ENCODE results near the gene CTDP1.
"Not testable (repeated sequence)": the region's sequence is repeated elsewhere in the genome, so short reads cannot be mapped to it uniquely, and the experiment has no call there.

CTDP1 gene

GRCh38 chr18:79747156-79747845 is 67.7 kb downstream of the CTDP1 start:
- DNase-seq = no peak

GRCh38 chr18:79748321-79749180 is 68.9 kb downstream of the CTDP1 start:
- DNase-seq = no peak

- DNase-seq = no peak
Observed at GRCh38 chr18:79749251-79750191, 69.9 kb downstream of the CTDP1 start.

- no peak for DNase-seq
Observed at GRCh38 chr18:79750980-79751571, 71.5 kb downstream of the CTDP1 start.

- not testable (repeated sequence) for DNase-seq
Observed at GRCh38 chr18:79751918-79752578, 72.4 kb downstream of the CTDP1 start.

GRCh38 chr18:79752946-79753345 is 73.3 kb downstream of the CTDP1 start:
- not testable (repeated sequence) for DNase-seq

GRCh38 chr18:79753391-79753851 is 73.8 kb downstream of the CTDP1 start:
- no peak for DNase-seq

GRCh38 chr18:79754022-79754761 is 74.6 kb downstream of the CTDP1 start:
- no peak for DNase-seq

GRCh38 chr18:79754831-79755351 is 75.3 kb downstream of the CTDP1 start:
- no peak for DNase-seq

GRCh38 chr18:79755496-79756142 is 76.0 kb downstream of the CTDP1 start:
- no peak for DNase-seq

- no peak for DNase-seq
Observed at GRCh38 chr18:79756143-79756500, 76.5 kb downstream of the CTDP1 start.

GRCh38 chr18:79756826-79757225 is 77.2 kb downstream of the CTDP1 start:
- DNase-seq = no peak

- no peak for DNase-seq
Observed at GRCh38 chr18:79760348-79760747, 80.7 kb downstream of the CTDP1 start.

GRCh38 chr18:79760881-79761280 is 81.3 kb downstream of the CTDP1 start:
- no peak for DNase-seq

- DNase-seq = no peak
Observed at GRCh38 chr18:79763407-79763806, 83.8 kb downstream of the CTDP1 start.

- no peak for DNase-seq
Observed at GRCh38 chr18:79764131-79764530, 84.5 kb downstream of the CTDP1 start.

GRCh38 chr18:79765491-79766245 is 86.1 kb downstream of the CTDP1 start:
- no peak for DNase-seq

- no peak for DNase-seq
Observed at GRCh38 chr18:79766308-79766707, 86.7 kb downstream of the CTDP1 start.

- no peak for DNase-seq
Observed at GRCh38 chr18:79768745-79769144, 89.1 kb downstream of the CTDP1 start.

Data from activated CD8-positive, alpha-beta memory T cell treated with anti-CD3 and anti-CD28 coated beads for 24 hours (primary cell).